Left ventricle myocardium inferior (tissue), 1 donor: ENCODE results near the gene FAM181A. TPM values are rescaled to one million over a fixed set of nuclear protein-coding genes. Genes with fewer than 3 reads are reported as not detected.
A peak's percentile ranks its signal among the peaks of the same experiment; 100 is the strongest.

Source experiments
- DNase-seq: peaks from one replicate; pipeline ENCODE4 v3.0.0-alpha.2; 2020
- H3K27ac ChIP-seq: fragments of 200-600 bp; replicated peaks from 2 replicates; pipeline ENCODE4 v1.8.0; 2021
- H3K27me3 ChIP-seq: fragments of 200-600 bp; 2 replicates; pipeline ENCODE4 v1.8.0; 2021; ENCODE audit warnings: low read depth
- H3K36me3 ChIP-seq: fragments of 200-600 bp; 2 replicates; pipeline ENCODE4 v1.8.0; 2021
- H3K4me1 ChIP-seq: fragments of 200-600 bp; 2 replicates; pipeline ENCODE4 v1.8.0; 2021
- H3K4me3 ChIP-seq: fragments of 200-600 bp; 2 replicates; pipeline ENCODE4 v1.8.0; 2021; ENCODE audit warnings: mild to moderate bottlenecking, moderate library complexity
- H3K9me3 ChIP-seq: fragments of 200-600 bp; replicated peaks from 2 replicates; pipeline ENCODE4 v1.8.0; 2021
- CTCF ChIP-seq: fragments of 200-600 bp; IDR thresholded peaks from 2 replicates; pipeline ENCODE4 v1.8.0; 2021; ENCODE audit warnings: antibody characterized with exemption, mild to moderate bottlenecking, borderline replicate concordance
- intact Hi-C: fragments of 100-400 bp; cut with micrococcal nuclease; formaldehyde crosslinking; loops from one replicate; pipeline ENCODE4 v1.11.0; 2022
- total RNA-seq: library from RNA; stranded (reverse); fragmentation: NEBNext Ultra II Directional; extraction: Animal tissue kit (Norgen Biotek cat#: 25700); gene quantifications from one replicate; pipeline ENCODE4 v1.2.1, GENCODE V29; 2021
- donor health status: DM: no; HTN: yes; CAD: no; lungs with severe emphysema.

FAM181A gene
- total RNA-seq, 1 donor from 2014 or later: not detected

GRCh38 chr14:93953263-93953662, 26.1 kb downstream of the FAM181A start:
- peaks cover 80% of the 10 kb centered on the region for H3K36me3 ChIP-seq
- H3K4me3 ChIP-seq: no peak overlapping the region
- intact Hi-C loops: no loop called here

DNA sequence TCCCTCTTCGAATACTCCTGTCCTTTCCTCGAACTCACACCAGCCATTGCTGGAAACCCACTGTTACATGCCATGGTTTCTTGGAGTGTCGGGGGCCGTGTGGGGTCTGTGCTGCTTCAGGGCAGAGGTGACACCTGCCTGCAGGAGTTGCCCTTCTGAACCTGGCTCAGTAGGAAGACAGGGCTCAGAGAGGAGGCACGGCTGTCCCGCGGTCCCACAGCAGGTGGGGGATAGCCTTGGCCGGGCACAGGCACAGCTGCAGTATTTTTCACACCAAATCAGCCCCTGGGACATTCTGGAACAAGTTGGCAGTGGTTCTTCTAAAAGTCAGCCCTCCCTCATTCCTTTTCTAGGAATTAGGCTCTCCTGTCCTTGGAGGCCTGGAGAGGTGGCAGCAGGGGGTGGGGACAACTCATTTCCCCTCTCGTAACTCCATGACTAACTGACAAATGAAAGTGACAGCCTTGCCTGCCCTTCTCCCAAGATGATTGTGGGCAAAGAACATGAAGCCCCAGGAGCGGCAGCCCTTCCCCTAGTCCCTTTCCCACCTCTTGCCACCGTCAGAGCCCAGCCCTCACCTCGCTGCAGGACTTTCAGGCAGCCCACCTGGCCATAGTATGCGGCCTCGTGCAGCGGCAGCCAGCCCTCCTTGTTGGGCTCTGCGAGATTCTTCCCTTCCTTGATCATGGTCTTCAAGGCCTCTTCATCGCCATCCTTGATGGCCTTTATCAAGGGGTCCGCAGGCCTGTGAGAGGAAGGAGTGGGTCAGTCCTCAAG, 26.8 kb downstream of the FAM181A start:
- intact Hi-C loops: no loop called here
- peak overlapping the region; percentile 75 for H3K27ac ChIP-seq
- peaks cover 72% of the 10 kb centered on the region for H3K4me1 ChIP-seq
- no peak for DNase-seq
- TF ChIP-seq CTCF: no peak
- H3K36me3 ChIP-seq: peaks cover 80% of the 10 kb centered on the region
- H3K9me3 ChIP-seq: no peaks in the 10 kb centered on the region
- no peak overlapping the region for H3K4me3 ChIP-seq
- no peaks in the 10 kb centered on the region for H3K27me3 ChIP-seq

More at GRCh38 chr14:93953263-93953662, 26.1 kb downstream of the FAM181A start:
- H3K9me3 ChIP-seq: no peaks in the 10 kb centered on the region
- peaks cover 69% of the 10 kb centered on the region for H3K4me1 ChIP-seq
- H3K27me3 ChIP-seq: no peaks in the 10 kb centered on the region
- TF ChIP-seq CTCF: peak; percentile 20
- H3K27ac ChIP-seq: peak overlapping the region; percentile 75
- no peak for DNase-seq

GRCh38 chr14:93954516-93954830, 27.3 kb downstream of the FAM181A start:
- H3K4me3 ChIP-seq: no peak overlapping the region
- peak overlapping the region; percentile 75 for H3K27ac ChIP-seq
- peaks cover 80% of the 10 kb centered on the region for H3K36me3 ChIP-seq
- intact Hi-C loops: no loop called here
- DNase-seq: no peak
- peaks cover 77% of the 10 kb centered on the region for H3K4me1 ChIP-seq
- no peaks in the 10 kb centered on the region for H3K9me3 ChIP-seq
- TF ChIP-seq CTCF: no peak
- no peaks in the 10 kb centered on the region for H3K27me3 ChIP-seq

GRCh38 chr14:93954900-93955849, 28.0 kb downstream of the FAM181A start:
- Histone ChIP-seq H3K4me1 (peaks cover 84% of the 10 kb centered on the region), H3K4me3 (peak overlapping the region; percentile 11)
- intact Hi-C loops: no loop called here

More at GRCh38 chr14:93954900-93955849, 28.0 kb downstream of the FAM181A start:
- Histone ChIP-seq H3K36me3 (peaks cover 80% of the 10 kb centered on the region), H3K9me3 (no peaks in the 10 kb centered on the region), H3K27me3 (no peaks in the 10 kb centered on the region), H3K27ac (peak overlapping the region; percentile 75)
- no peak for TF ChIP-seq CTCF
- no peak for DNase-seq
